Prostate gland (tissue), 2 donors: ENCODE results near the gene MICAL3. TPM values are rescaled to one million over a fixed set of nuclear protein-coding genes. Genes with fewer than 3 reads are reported as not detected.
"Not testable (repeated sequence)": the region's sequence is repeated elsewhere in the genome, so short reads cannot be mapped to it uniquely, and the experiment has no call there.

Experiments
- DNase-seq: peaks from one replicate; pipeline ENCODE4 v3.0.0-alpha.2; 2019; ENCODE audit warnings: low spot score
- H3K27ac ChIP-seq, 2 donors: fragments of 200-600 bp; sonication (generic); 2 replicates each; pipeline ENCODE4 v1.5.1; 2017 to 2019
- H3K27me3 ChIP-seq: fragments of 200-600 bp; sonication (generic); replicated peaks from 2 replicates; pipeline ENCODE4 v1.5.1; 2019; ENCODE audit not compliant: insufficient read depth
- H3K36me3 ChIP-seq, 2 donors: fragments of 200-600 bp; sonication (generic); 1 replicate in 1 of 2; 2 replicates in 1 of 2; pipeline versions ENCODE4 v1.5.1 to v1.8.1; 2017 to 2019
- H3K4me1 ChIP-seq: fragments of 200-600 bp; sonication (generic); replicated peaks from 2 replicates; pipeline ENCODE4 v1.5.1; 2019
- H3K4me3 ChIP-seq, 2 donors: fragments of 200-600 bp; sonication (generic); 2 replicates each; pipeline ENCODE4 v1.5.1; 2017 to 2019
- H3K9me3 ChIP-seq: fragments of 200-600 bp; sonication (generic); 2 replicates; pipeline ENCODE4 v1.5.1; 2017
- POLR2A ChIP-seq: fragments of 450-650 bp; IDR thresholded peaks from one replicate; pipeline ENCODE4 v1.6.1; 2016; ENCODE audit warnings: antibody characterized with exemption, mild to moderate bottlenecking
- POLR2AphosphoS5 ChIP-seq: sonication (generic); formaldehyde crosslinking; IDR thresholded peaks from one replicate; pipeline ENCODE4 v1.6.1; 2017; ENCODE audit warnings: antibody characterized with exemption
- WGBS: methylation state at CpG from one replicate; pipeline ENCODE4 v1.1.5; 2018; 5-methylcytosine and 5-hydroxymethylcytosine counted together
- intact Hi-C: fragments of 100-400 bp; cut with DNase I; formaldehyde crosslinking; loops from one replicate; pipeline ENCODE4 v1.14.2; 2022
- total RNA-seq, 2 donors: library from RNA; depleted of rRNA; stranded (reverse); fragments of >200 nt; gene quantifications; one replicate each; pipeline ENCODE4 v1.1.0, GENCODE V29; 2016
- TF ChIP-seq, protein P1 (sequence below), 4 experiments: fragments of 200-600 bp in 2 of 4; fragments of 450-650 bp in 2 of 4; sonication (generic) in 2 of 4; IDR thresholded peaks; 1 replicate in 3 of 4; 2 replicates in 1 of 4; pipeline ENCODE4 v1.5.1; 2016 to 2019; ENCODE audit warnings: antibody characterized with exemption in 4 of 4, mild to moderate bottlenecking in 2 of 4, moderate library complexity in 2 of 4

MICAL3 gene
- total RNA-seq, 2 donors from 2014 or later: 58.6 to 78.7 TPM

- Histone ChIP-seq H3K4me1 (no peaks in the 10 kb centered on the region), H3K4me3 (peak overlapping the region; percentile 55 to 58), H3K9me3 (no peaks in the 10 kb centered on the region), H3K36me3 (no peaks in the 10 kb centered on the region), H3K27ac (peak overlapping the region; percentile 76 to 88), H3K27me3 (no peaks in the 10 kb centered on the region)
- DNase-seq: peak; percentile 84
- peak; percentile 48 for TF ChIP-seq POLR2A
- TF ChIP-seq, protein P1, sequence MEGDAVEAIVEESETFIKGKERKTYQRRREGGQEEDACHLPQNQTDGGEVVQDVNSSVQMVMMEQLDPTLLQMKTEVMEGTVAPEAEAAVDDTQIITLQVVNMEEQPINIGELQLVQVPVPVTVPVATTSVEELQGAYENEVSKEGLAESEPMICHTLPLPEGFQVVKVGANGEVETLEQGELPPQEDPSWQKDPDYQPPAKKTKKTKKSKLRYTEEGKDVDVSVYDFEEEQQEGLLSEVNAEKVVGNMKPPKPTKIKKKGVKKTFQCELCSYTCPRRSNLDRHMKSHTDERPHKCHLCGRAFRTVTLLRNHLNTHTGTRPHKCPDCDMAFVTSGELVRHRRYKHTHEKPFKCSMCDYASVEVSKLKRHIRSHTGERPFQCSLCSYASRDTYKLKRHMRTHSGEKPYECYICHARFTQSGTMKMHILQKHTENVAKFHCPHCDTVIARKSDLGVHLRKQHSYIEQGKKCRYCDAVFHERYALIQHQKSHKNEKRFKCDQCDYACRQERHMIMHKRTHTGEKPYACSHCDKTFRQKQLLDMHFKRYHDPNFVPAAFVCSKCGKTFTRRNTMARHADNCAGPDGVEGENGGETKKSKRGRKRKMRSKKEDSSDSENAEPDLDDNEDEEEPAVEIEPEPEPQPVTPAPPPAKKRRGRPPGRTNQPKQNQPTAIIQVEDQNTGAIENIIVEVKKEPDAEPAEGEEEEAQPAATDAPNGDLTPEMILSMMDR (IDR thresholded peaks at IDR 0.05): peak in 2 of 4 experiments; percentile 24 to 35
- peak; percentile 53 for TF ChIP-seq POLR2AphosphoS5
- under 1% methylated on average over 47 of the region's 47 CpGs for WGBS
- intact Hi-C loops: loop anchor here (1.0 to 2.0 kb wide), 4 partner anchors 22 to 193 kb away; no protein-coding TSS in a partner anchor
These were observed 669 bp downstream of the MICAL3 start for GRCh38 chr22:18023509-18024275.

DNA sequence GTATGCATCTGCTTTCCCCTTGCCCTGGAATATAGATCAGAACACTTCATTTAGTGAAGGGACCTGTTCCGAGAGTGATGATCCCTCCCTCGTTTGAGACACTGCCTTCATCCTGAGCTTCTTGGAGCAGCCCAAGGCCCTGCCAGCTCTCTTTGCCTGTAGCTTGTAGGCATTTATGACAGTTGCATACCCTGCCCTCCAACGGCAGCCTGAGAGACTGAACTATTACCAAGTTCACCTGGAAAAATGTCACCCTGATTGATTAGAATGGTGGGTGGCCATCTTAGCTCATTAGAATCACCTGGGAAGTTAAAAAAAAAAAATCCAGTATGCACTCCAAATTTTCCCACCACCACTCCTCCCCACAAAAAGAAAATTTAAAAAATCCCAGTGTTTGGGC is 1.5 kb downstream of the MICAL3 start:
- Histone ChIP-seq H3K27ac (peak overlapping the region; percentile 76 to 88), H3K27me3 (no peaks in the 10 kb centered on the region), H3K36me3 (no peaks in the 10 kb centered on the region), H3K4me1 (no peaks in the 10 kb centered on the region), H3K9me3 (no peaks in the 10 kb centered on the region), H3K4me3 (no peak overlapping the region)
- intact Hi-C loops: no loop called here
- no peak for TF ChIP-seq POLR2AphosphoS5
- TF ChIP-seq, protein P1 (IDR thresholded peaks at IDR 0.05): no peak
- TF ChIP-seq POLR2A: no peak
- 31% methylated on average over 3 of the region's 3 CpGs for WGBS
- no peak for DNase-seq

DNA sequence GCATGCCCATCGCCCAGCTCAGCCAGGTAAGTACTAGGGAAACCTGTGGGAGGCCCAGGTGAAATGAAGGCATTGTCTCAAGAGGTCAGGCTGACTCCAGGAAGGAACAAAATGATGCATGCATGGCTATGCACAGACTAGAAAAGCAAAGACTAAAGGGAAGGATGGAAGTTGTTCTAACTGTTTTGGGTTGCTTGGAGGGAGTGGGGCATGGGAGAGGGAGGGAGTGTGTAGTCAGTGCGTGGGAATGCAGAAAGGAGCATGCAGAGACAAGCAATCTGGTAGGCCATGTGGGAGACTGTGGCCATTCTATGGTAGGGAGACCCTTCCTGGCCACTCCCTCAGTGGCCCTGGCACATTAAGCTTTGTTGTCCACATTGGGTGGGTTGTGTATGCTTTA is 2.9 kb downstream of the MICAL3 start:
- Histone ChIP-seq H3K27me3 (no peaks in the 10 kb centered on the region), H3K4me3 (no peak overlapping the region), H3K9me3 (no peaks in the 10 kb centered on the region), H3K36me3 (no peaks in the 10 kb centered on the region), H3K27ac (no peak overlapping the region), H3K4me1 (no peaks in the 10 kb centered on the region)
- 88% methylated on average over 2 of the region's 2 CpGs for WGBS
- no peak for TF ChIP-seq POLR2AphosphoS5
- TF ChIP-seq, protein P1 (IDR thresholded peaks at IDR 0.05): no peak
- no peak for TF ChIP-seq POLR2A
- intact Hi-C loops: no loop called here
- no peak for DNase-seq

- intact Hi-C loops, H3K27ac ChIP-seq, H3K36me3 ChIP-seq, H3K9me3 ChIP-seq, H3K4me3 ChIP-seq, H3K4me1 ChIP-seq, H3K27me3 ChIP-seq, DNase-seq: not testable (repeated sequence)
- 100% methylated on average over 2 of the region's 2 CpGs for WGBS
These were observed 3.6 kb downstream of the MICAL3 start for GRCh38 chr22:18020743-18021142.

DNA sequence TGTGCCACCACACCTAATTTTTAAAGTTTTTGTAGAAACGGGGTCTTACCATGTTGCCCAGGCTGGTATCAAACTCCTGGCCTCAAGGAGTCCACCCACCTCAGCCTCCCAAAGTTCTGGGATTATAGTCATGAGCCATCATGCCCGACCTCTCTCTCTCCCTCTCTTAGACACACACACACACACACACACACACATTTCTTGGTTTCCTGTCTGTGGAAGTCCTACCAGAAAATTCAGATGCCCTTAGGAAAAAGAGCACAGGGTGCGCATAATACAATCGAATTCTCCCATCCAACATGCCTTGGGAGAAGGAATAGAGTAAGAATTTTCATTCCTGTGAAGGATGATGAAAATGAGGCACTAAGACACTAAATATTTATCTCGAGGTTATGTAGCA is 10.4 kb downstream of the MICAL3 start:
- H3K27ac ChIP-seq: no peak overlapping the region
- no peaks in the 10 kb centered on the region for H3K27me3 ChIP-seq
- intact Hi-C loops: no loop called here
- no peak overlapping the region for H3K4me3 ChIP-seq
- TF ChIP-seq, protein P1 (IDR thresholded peaks at IDR 0.05): no peak
- no peak for TF ChIP-seq POLR2A
- no peak for TF ChIP-seq POLR2AphosphoS5
- DNase-seq: no peak
- no peaks in the 10 kb centered on the region for H3K4me1 ChIP-seq
- no peaks in the 10 kb centered on the region for H3K36me3 ChIP-seq
- 72% methylated on average over 5 of the region's 5 CpGs for WGBS
- H3K9me3 ChIP-seq: no peaks in the 10 kb centered on the region
